HPDE6-E6E7 (cell line): ENCODE measurements around the gene MGMT.

Experiments used
- DNase-seq: peaks from one replicate; pipeline ENCODE4 v3.0.0; 2011; ENCODE audit warnings: missing footprints; ENCODE audit errors: extremely low spot score

Gene MGMT

GRCh38 chr10:129654461-129654860 is 187.4 kb downstream of the MGMT start:
- DNase-seq, result no peak

GRCh38 chr10:129655007-129655678 is 188.1 kb downstream of the MGMT start:
- DNase-seq, result no peak

- no peak for DNase-seq
These were observed 188.6 kb downstream of the MGMT start for GRCh38 chr10:129655679-129656031.

- DNase-seq, result no peak
These were observed 189.6 kb downstream of the MGMT start for GRCh38 chr10:129656642-129657041.

GRCh38 chr10:129657297-129658017 is 190.4 kb downstream of the MGMT start:
- DNase-seq, result no peak

- DNase-seq, result no peak
These were observed 191.5 kb downstream of the MGMT start for GRCh38 chr10:129658376-129659072.

GRCh38 chr10:129659508-129660268 is 192.6 kb downstream of the MGMT start:
- no peak for DNase-seq

- DNase-seq, result no peak
These were observed 193.5 kb downstream of the MGMT start for GRCh38 chr10:129660569-129660968.

- DNase-seq, result no peak
These were observed 195.4 kb downstream of the MGMT start for GRCh38 chr10:129662426-129662825.

- no peak for DNase-seq
These were observed 203.1 kb downstream of the MGMT start for GRCh38 chr10:129670124-129670523.

GRCh38 chr10:129673292-129673691 is 206.3 kb downstream of the MGMT start:
- no peak for DNase-seq

GRCh38 chr10:129675027-129675769 is 208.2 kb downstream of the MGMT start:
- no peak for DNase-seq

GRCh38 chr10:129676014-129676413 is 209.0 kb downstream of the MGMT start:
- DNase-seq, result no peak

GRCh38 chr10:129677377-129677927 is 210.4 kb downstream of the MGMT start:
- no peak for DNase-seq

GRCh38 chr10:129678186-129678585 is 211.1 kb downstream of the MGMT start:
- DNase-seq, result no peak

- DNase-seq, result no peak
These were observed 212.2 kb downstream of the MGMT start for GRCh38 chr10:129679207-129679606.

GRCh38 chr10:129680661-129681344 is 213.8 kb downstream of the MGMT start:
- no peak for DNase-seq

GRCh38 chr10:129681856-129682255 is 214.8 kb downstream of the MGMT start:
- DNase-seq, result no peak

GRCh38 chr10:129683519-129683918 is 216.5 kb downstream of the MGMT start:
- no peak for DNase-seq

- no peak for DNase-seq
These were observed 216.9 kb downstream of the MGMT start for GRCh38 chr10:129683920-129684319.

GRCh38 chr10:129685271-129685670 is 218.2 kb downstream of the MGMT start:
- no peak for DNase-seq
